K562 (cell line): Measurements from ENCODE around the gene TAS2R31. TPM values are rescaled to one million over a fixed set of nuclear protein-coding genes. Genes with fewer than 3 reads are reported as not detected.

Experiments
- ATAC-seq: fragments of 200-7000 bp; cut with Tn5 transposase; 3 replicates; pipeline ENCODE4 v1.9.1; 2020; ENCODE audit warnings: moderate library complexity
- BruUV-seq: library from RNA; stranded (reverse); fragments of 400-500 nt; replicated peaks from 2 replicates; lab custom pipeline; 2021; lab: Mats Ljungman, UMichigan
- CTCF ChIA-PET: fragments of 300-600 bp; formaldehyde crosslinking; extraction: SDS; loops from one replicate; lab custom pipeline; 2021; ENCODE audit warnings: low intra/inter-chr PET ratio; lab: Yijun Ruan, JAX
- POLR2A ChIA-PET: fragments of 300-600, 350-650 bp; sonication (Branson Sonifier 250); formaldehyde crosslinking; extraction: SDS; loops from one replicate; lab custom pipeline; 2021; ENCODE audit warnings: antibody characterized with exemption, inconsistent platforms; lab: Yijun Ruan, JAX
- DNase-seq, 4 experiments: peaks; one replicate each; pipeline versions ENCODE4 v3.0.0 to v3.0.0-alpha.2; 2011 to 2018; ENCODE audit warnings: low spot score in 3 of 4, mixed read lengths in 3 of 4; ENCODE audit errors: extremely low read depth in 1 of 4
- FAIRE-seq: peaks from 2 replicates; lab custom pipeline; 2011; peaks lifted over from hg19 to GRCh38; lab: Jason Lieb, UNC
- H2AFZ ChIP-seq: 2 replicates; pipeline ENCODE4 v1.6.0; 2011; ENCODE audit warnings: low read depth, low read length, control low read depth, inconsistent platforms
- H3K27ac ChIP-seq: fragments of 200-600 bp; 3 replicates; pipeline ENCODE4 v1.8.0; 2011; ENCODE audit warnings: low read depth, mild to moderate bottlenecking, control low read depth, inconsistent platforms, low read length, moderate library complexity, mixed read lengths; ENCODE audit errors: extremely low read depth
- H3K27me3 ChIP-seq, 2 experiments: fragments of 300-600 bp in 1 of 2; 2 replicates in 1 of 2; 3 replicates in 1 of 2; pipeline versions ENCODE4 v1.6.0 to v1.8.0; 2011; ENCODE audit warnings: inconsistent platforms in 2 of 2, low read length in 2 of 2, mild to moderate bottlenecking in 1 of 2, mixed read lengths in 1 of 2, moderate library complexity in 1 of 2; ENCODE audit not compliant: control insufficient read depth in 2 of 2, insufficient read depth in 2 of 2
- H3K36me3 ChIP-seq: fragments of 300-600 bp; 3 replicates; pipeline ENCODE4 v1.8.0; 2011; ENCODE audit warnings: mild to moderate bottlenecking, low read length, inconsistent platforms; ENCODE audit not compliant: control insufficient read depth, insufficient read depth
- H3K4me1 ChIP-seq, 2 experiments: fragments of 200-600 bp in 1 of 2; replicated peaks in 1 of 2; 2 replicates in 1 of 2; 3 replicates in 1 of 2; pipeline versions ENCODE4 v1.5.1 to v1.8.0; 2011; ENCODE audit warnings: inconsistent platforms in 2 of 2, low read length in 2 of 2, mild to moderate bottlenecking in 1 of 2, mixed read lengths in 1 of 2, moderate library complexity in 1 of 2; ENCODE audit not compliant: control insufficient read depth in 2 of 2, insufficient read depth in 2 of 2
- H3K4me2 ChIP-seq: 2 replicates; pipeline ENCODE4 v1.6.1; 2011; ENCODE audit warnings: low read length, control low read depth, inconsistent platforms, mixed read lengths; ENCODE audit not compliant: insufficient read depth
- H3K4me3 ChIP-seq: fragments of 200-600 bp; sonication (generic), shearing (Covaris generic); 2 replicates; pipeline ENCODE4 v1.5.1; 2016; ENCODE audit warnings: control low read depth, inconsistent platforms
- H3K79me2 ChIP-seq: fragments of 200-600 bp; 3 replicates; pipeline ENCODE4 v1.8.0; 2011; ENCODE audit warnings: low read length, inconsistent platforms; ENCODE audit not compliant: control insufficient read depth, insufficient read depth
- H3K9ac ChIP-seq, 2 experiments: 2 replicates each; pipeline versions ENCODE4 v1.6.0 to v1.6.1; 2011; ENCODE audit warnings: low read depth in 2 of 2, low read length in 2 of 2, control low read depth in 1 of 2, inconsistent platforms in 1 of 2, mild to moderate bottlenecking in 1 of 2, mixed read lengths in 1 of 2; ENCODE audit not compliant: insufficient read depth in 1 of 2
- H3K9me1 ChIP-seq: one replicate; pipeline ENCODE4 v1.6.0; 2011; ENCODE audit warnings: inconsistent platforms, mild to moderate bottlenecking, low read length, moderate library complexity; ENCODE audit not compliant: control insufficient read depth, insufficient read depth
- H3K9me3 ChIP-seq: replicated peaks from 2 replicates; pipeline ENCODE4 v1.5.1; 2011; ENCODE audit warnings: low read depth, low read length, inconsistent platforms; ENCODE audit not compliant: control insufficient read depth, insufficient read depth
- H4K20me1 ChIP-seq: replicated peaks from 2 replicates; pipeline ENCODE4 v1.6.1; 2011; ENCODE audit warnings: low read length, inconsistent platforms, mixed read lengths; ENCODE audit not compliant: control insufficient read depth, insufficient read depth
- CEBPG ChIP-seq, 3 experiments: fragments of 200-800 bp in 1 of 3; sonication (Bioruptor generic) in 1 of 3; sonication (generic) in 1 of 3; formaldehyde crosslinking in 1 of 3; IDR thresholded peaks in 2 of 3; conservative IDR thresholded peaks in 1 of 3; 2 replicates each; pipeline versions ENCODE4 v1.6.1 to v1.8.0; 2016 to 2022; ENCODE audit warnings: missing compliant biosample characterization in 2 of 3, missing genetic modification characterization in 2 of 3, mild to moderate bottlenecking in 1 of 3, missing genetic modification reagents in 1 of 3
- CTCFL ChIP-seq: IDR thresholded peaks from 2 replicates; pipeline ENCODE4 v1.6.1; 2011; ENCODE audit warnings: borderline replicate concordance, low read depth, mild to moderate bottlenecking, moderate library complexity, low read length; ENCODE audit not compliant: insufficient read depth, poor library complexity, severe bottlenecking
- EP300 ChIP-seq: IDR thresholded peaks from 2 replicates; pipeline ENCODE4 v1.6.1; 2012; ENCODE audit warnings: low read length, improper control_type of control experiment
- EWSR1 ChIP-seq: fragments of 450-650 bp; IDR thresholded peaks from 2 replicates; pipeline ENCODE4 v1.6.1; 2018; ENCODE audit warnings: borderline replicate concordance, mild to moderate bottlenecking, low read depth, moderate library complexity; ENCODE audit not compliant: partially characterized antibody
- IRF9 ChIP-seq: fragments of 450-650 bp; IDR thresholded peaks from 2 replicates; pipeline ENCODE4 v1.6.1; 2016; ENCODE audit warnings: missing biosample characterization, missing genetic modification characterization
- LARP7 ChIP-seq: fragments of 450-650 bp; IDR thresholded peaks from 2 replicates; pipeline ENCODE4 v1.6.1; 2016
- PHB ChIP-seq: fragments of 250-450 bp; sonication (Bioruptor Pico); IDR thresholded peaks from 2 replicates; pipeline ENCODE4 v1.5.0; 2021
- SFPQ ChIP-seq: fragments of 200-400 bp; formaldehyde crosslinking; IDR thresholded peaks from 2 replicates; pipeline ENCODE4 v1.6.1; 2017; ENCODE audit warnings: mild to moderate bottlenecking, low read depth, low read length, moderate library complexity
- TAF1 ChIP-seq: IDR thresholded peaks from 2 replicates; pipeline ENCODE4 v1.6.1; 2011; ENCODE audit warnings: mild to moderate bottlenecking, low read length, moderate library complexity; ENCODE audit not compliant: insufficient read depth, control insufficient read depth, severe bottlenecking; ENCODE audit errors: extremely low read depth
- U2AF2 ChIP-seq: fragments of 200-400 bp; formaldehyde crosslinking; optimal IDR thresholded peaks from 2 replicates; pipeline ENCODE3; 2017; ENCODE audit warnings: low read depth, mild to moderate bottlenecking, low read length
- WHSC1 ChIP-seq: IDR thresholded peaks from one replicate; pipeline ENCODE4 v1.6.1; 2012; ENCODE audit warnings: low read length, control low read depth, inconsistent platforms
- ZC3H4 ChIP-seq: sonication (generic); formaldehyde crosslinking; IDR thresholded peaks from 2 replicates; pipeline ENCODE4 v1.9.0; 2021; ENCODE audit warnings: missing genetic modification reagents, borderline replicate concordance
- ZFP91 ChIP-seq: sonication (generic); formaldehyde crosslinking; IDR thresholded peaks from 2 replicates; pipeline ENCODE4 v1.8.0; 2022; ENCODE audit warnings: mild to moderate bottlenecking, missing genetic modification reagents
- ZNF445 ChIP-seq: fragments of 250-450 bp; sonication (Bioruptor Pico); IDR thresholded peaks from 2 replicates; pipeline ENCODE4 v1.4.0; 2020; ENCODE audit warnings: low read depth, mild to moderate bottlenecking, moderate library complexity
- WGBS: fragments of 100-300 bp; shearing (Covaris generic); methylation state at CpG from one replicate; pipeline ENCODE4 v1.1.6; 2016; ENCODE audit warnings: low coverage, mixed read lengths; ENCODE audit not compliant: insufficient coverage; ENCODE audit errors: missing lambda C conversion rate; 5-methylcytosine and 5-hydroxymethylcytosine counted together
- in situ Hi-C: fragments of 300-500 bp; cut with MboI; formaldehyde crosslinking; loops from 4 replicates; pipeline ENCODE4 v1.15.0; 2018; ENCODE audit warnings: inconsistent platforms, mixed read lengths
- intact Hi-C: fragments of 100-400 bp; cut with micrococcal nuclease; formaldehyde crosslinking; loops from 2 replicates; pipeline ENCODE4 v1.14.2; 2022
- polyA plus RNA-seq, 8 experiments: library from polyadenylated mRNA; depleted of rRNA in 4 of 8; stranded (reverse) in 5 of 8; unstranded in 3 of 8; fragments of >200 nt; fragmentation: Nextera tagmentation in 2 of 8; fragmentation: Illumina TruSeq in 1 of 8; extraction: Ambion mirVana in 2 of 8; extraction: Trizol in 1 of 8; gene quantifications; 2 replicates each; pipeline versions ENCODE4 v1.2.1 to v1.2.3, GENCODE V29; 2011 to 2014; ENCODE audit warnings: inconsistent platforms in 1 of 8, missing spikeins in 1 of 8
- total RNA-seq, 7 experiments: library from RNA; depleted of rRNA in 6 of 7; stranded (reverse); fragments of >200 nt in 6 of 7; fragmentation: Illumina TruSeq in 2 of 7; extraction: Trizol in 2 of 7; gene quantifications; 2 replicates each; pipeline versions ENCODE4 v1.2.1 to v1.2.3, GENCODE V29; 2011 to 2021; ENCODE audit warnings: low replicate concordance in 1 of 7

Gene TAS2R31
- total and polyA plus RNA-seq, 9 of the 15 experiments (the other 6 are each of a cell fraction or from before 2014, with no cell fraction given), result 0.59 to 3.6 (median 1.4) TPM; not detected in 4

GRCh38 chr12:11007608-11008007 is 23.6 kb downstream of the TAS2R31 start:
- Histone ChIP-seq H3K36me3 (no peaks in the 10 kb centered on the region), H3K4me2 (no peak overlapping the region), H3K9ac (no peak overlapping the region), H4K20me1 (no peaks in the 10 kb centered on the region), H3K79me2 (no peaks in the 10 kb centered on the region), H3K27ac (no peak overlapping the region), H3K4me1 (no peaks in the 10 kb centered on the region), H2AFZ (no peak overlapping the region), H3K4me3 (no peak overlapping the region), H3K9me1 (no peaks in the 10 kb centered on the region), H3K9me3 (no peaks in the 10 kb centered on the region), H3K27me3 (no peaks in the 10 kb centered on the region)
- no peak for DNase-seq
- intact Hi-C loops, result no loop called here
- POLR2A ChIA-PET, result no interaction called here
- CTCF ChIA-PET, result no interaction called here
- no TSS peak for BruUV-seq
- no peak for ATAC-seq
- WGBS, result 92% methylated on average over 1 of the region's 1 CpG
- in situ Hi-C loops, result no loop called here
- no peak for FAIRE-seq
- TF ChIP-seq ZC3H4 (CRISPR knock-in tag), result no peak
- no peak for TF ChIP-seq WHSC1
- no peak for TF ChIP-seq IRF9 (tag)
- TF ChIP-seq CTCFL, result no peak
- no peak for TF ChIP-seq LARP7
- TF ChIP-seq ZNF445 (CRISPR knock-in tag), result no peak
- TF ChIP-seq EWSR1, result no peak
- TF ChIP-seq EP300, result no peak
- TF ChIP-seq TAF1, result no peak
- TF ChIP-seq CEBPG (CRISPR knock-in tag; IDR thresholded peaks at IDR 0.05), result no peak
- no peak for TF ChIP-seq CEBPG (tag; conservative IDR thresholded peaks at IDR 0.05 in 1 of 2, IDR thresholded peaks at IDR 0.05 in 1 of 2)
- no peak for TF ChIP-seq SFPQ
- TF ChIP-seq PHB (CRISPR knock-in tag), result no peak
- no peak for TF ChIP-seq U2AF2
- TF ChIP-seq ZFP91 (CRISPR knock-in tag), result no peak
